ENCODE measurements around the gene RNF144A.

Gene RNF144A

GRCh38 chr2:7009207-7009911 is 92.1 kb downstream of the RNF144A start:
- peak; percentile 47 for DNase-seq

- peak; percentile 24 for DNase-seq
Observed at GRCh38 chr2:7010391-7011054, 93.3 kb downstream of the RNF144A start.

DNA sequence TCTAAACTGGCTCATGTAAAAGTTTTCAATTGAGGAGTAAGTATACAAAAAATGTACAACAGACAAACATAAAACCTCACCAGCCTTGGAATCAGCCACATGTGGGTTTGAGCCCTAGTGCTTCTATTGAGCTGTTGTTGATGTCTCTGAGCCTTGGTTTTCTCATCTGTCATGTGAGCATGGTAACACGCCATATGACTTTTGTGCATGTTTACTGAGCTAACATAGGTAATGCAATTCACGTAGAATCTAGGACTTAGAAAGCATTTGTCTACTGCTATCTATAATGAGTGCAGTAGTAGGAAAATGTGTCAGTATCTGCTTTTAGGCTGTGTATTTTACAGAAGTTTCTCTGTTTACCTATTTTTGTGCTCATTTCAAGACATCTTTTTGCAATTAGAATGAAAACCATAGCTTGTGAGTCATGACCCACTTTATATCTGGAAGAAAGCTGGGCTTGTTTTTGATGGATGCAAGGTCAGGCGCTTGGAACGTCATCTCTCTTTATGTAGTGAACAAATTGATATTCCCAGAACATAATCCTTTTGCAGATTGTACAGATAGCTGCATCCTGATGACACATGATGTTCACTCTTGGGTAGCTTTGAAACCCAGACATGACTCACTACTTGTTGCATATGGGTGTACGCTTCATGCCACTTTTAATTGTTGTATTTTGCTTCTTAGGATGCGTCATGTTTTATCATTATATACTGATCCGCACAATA is 94.3 kb downstream of the RNF144A start:
- DNase-seq, result no peak

DNA sequence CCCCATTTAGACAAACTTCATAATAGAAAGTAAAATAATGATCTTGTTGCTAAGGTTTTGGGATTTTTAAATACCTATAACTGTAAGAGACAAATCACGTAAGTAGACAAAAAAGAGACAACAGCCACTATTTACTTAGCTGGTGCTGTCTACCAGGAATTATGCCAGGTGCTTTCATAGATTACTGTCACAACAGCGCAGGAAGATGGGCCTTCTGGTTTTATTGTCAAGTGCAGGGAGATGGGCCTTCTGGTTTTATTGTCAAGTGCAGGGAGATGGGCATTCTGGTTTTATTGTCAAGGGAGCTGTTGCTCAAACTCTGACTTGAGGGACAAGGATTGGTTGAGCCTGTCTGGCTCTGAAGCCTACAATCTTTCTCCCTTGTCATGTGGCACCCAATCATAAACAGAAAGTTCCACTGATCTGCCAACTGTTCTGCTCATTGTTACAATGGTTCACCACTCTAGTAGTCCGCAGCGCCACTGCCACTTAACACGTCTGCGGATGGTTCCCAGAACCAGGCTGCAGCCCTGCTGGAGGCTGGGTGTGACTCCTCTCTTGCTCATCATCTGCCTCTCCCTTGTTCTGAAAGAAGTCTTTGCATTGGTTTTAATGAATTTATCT is 95.0 kb downstream of the RNF144A start:
- DNase-seq, result peak; percentile 49

- no peak for DNase-seq
Observed at GRCh38 chr2:7013471-7014160, 96.4 kb downstream of the RNF144A start.

DNA sequence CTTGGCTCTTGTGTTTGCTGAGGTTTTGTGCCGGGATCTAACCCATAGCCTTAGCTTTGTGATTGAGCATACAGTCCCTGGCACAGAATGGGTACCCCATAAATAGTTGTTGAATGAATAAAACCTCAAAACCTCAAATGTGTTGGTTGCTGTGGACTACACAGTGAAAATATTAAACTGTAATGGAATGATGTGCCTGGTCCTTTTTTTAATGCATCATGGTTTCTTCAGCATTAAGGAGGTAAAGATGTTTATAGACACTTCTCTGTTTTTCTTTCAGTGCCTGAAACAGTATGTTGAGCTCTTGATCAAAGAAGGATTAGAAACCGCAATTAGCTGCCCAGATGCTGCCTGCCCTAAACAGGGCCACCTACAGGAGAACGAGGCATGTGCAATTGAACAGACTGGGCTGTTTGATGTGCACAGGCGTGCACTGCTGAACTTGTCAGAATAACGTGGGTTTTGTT is 97.0 kb downstream of the RNF144A start:
- DNase-seq, result peak; percentile 63

- DNase-seq, result no peak
Observed at GRCh38 chr2:7015007-7015950, 98.1 kb downstream of the RNF144A start.

DNA sequence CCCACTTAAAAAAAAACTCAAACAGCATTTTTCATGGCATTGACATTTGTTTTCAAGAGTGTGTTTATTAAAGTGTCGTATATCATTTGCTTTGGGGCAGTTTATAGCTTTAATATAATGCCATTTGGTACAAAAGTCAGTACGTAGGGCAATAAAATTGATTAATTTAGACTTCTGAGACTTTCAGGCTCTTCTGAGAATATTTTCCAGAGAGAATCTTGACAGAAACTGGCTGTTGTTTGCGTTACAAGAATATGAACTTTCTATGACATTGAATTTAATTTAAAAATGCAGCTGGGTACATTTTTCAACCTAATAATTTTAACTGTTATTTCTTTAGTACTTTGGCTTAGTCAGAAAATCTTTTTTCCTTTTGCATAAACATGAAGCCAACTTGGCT is 98.9 kb downstream of the RNF144A start:
- DNase-seq, result no peak

- no peak for DNase-seq
Observed at GRCh38 chr2:7016601-7017211, 99.5 kb downstream of the RNF144A start.

DNA sequence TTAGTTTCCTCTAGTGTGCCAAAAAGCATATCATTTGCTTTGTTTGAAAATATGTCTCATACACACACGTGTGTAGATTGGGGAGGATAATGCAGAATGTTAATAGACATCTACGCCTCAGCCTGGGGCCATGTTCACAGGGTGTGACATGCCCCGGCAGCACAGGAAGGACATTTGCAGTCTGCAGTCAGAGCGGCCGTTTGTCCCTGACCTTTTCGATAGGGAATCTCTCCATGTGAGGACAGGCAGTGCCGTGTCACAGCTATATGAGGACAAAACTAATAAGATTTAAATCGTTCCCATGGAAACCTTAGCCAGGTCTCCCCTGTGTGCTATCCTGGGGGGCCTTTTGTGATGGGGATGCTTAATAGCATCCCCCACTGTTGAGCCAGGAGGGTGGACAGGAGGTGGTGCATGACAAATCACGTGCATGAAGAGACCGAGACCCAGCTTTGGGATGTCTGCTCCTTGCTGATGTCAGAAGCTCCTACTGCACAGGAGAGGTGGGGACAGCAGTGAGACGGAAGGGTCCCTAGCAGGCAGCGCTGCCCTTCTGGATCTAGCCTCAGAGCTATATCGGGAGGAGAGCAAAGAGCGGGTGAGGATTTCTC is 100.6 kb downstream of the RNF144A start:
- DNase-seq, result no peak

- DNase-seq, result no peak
Observed at GRCh38 chr2:7018282-7018701, 101.1 kb downstream of the RNF144A start.

GRCh38 chr2:7018767-7019166 is 101.6 kb downstream of the RNF144A start:
- no peak for DNase-seq

GRCh38 chr2:7019191-7019590 is 102.0 kb downstream of the RNF144A start:
- no peak for DNase-seq

GRCh38 chr2:7020059-7020458 is 102.8 kb downstream of the RNF144A start:
- DNase-seq, result peak; percentile 80

- DNase-seq, result no peak
Observed at GRCh38 chr2:7020468-7020867, 103.3 kb downstream of the RNF144A start.

DNA sequence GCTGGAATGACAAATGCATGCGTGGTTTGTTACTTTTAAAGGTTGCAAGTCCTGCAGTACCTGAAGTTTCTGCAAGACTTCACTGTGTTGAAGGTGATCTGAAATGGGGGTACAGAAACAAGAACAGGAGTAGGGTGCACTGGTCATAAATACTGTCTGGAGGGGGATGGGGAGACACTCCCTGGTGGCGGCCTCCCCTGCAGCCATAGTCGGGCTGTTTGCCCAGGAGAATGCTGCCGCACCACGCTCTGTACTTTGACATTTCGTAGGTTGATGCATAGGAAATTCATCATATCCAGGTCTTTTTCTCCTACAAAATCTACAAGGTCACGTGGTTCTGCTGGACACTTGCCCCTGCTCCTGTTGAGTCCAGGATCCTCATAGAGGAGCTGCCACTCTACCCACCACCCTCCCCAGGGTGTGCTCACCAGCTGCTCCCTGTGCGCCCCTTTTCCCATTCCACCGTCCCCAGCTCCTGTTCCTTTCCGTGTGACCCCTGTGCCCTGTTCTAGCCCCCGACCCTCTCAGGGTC is 103.8 kb downstream of the RNF144A start:
- DNase-seq, result no peak

GRCh38 chr2:7022492-7023385 is 105.5 kb downstream of the RNF144A start:
- no peak for DNase-seq

GRCh38 chr2:7023542-7023941 is 106.3 kb downstream of the RNF144A start:
- no peak for DNase-seq

DNA sequence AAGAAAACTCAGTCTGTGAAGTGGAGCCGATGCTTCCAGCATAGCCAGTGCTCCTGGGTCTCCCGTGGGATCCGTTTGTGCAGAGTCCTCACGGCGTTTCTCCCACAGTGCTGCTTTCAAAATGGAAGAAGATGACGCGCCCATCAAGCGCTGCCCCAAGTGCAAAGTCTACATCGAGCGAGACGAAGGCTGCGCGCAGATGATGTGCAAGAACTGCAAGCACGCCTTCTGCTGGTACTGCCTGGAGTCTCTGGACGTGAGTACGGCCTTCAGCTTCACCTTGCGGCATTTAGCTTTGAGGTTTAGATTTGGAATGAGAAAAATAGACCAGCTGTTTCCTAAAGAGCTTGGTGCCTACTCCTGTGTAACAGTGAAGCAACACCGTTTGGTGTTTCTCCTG is 107.0 kb downstream of the RNF144A start:
- DNase-seq, result no peak

Measured in islet precursor cell (in vitro differentiated cells).